Tongue (tissue), 2 donors: ENCODE results near the gene KCNK5. TPM values are rescaled to one million over a fixed set of nuclear protein-coding genes. Genes with fewer than 3 reads are reported as not detected.
A peak's percentile ranks its signal among the peaks of the same experiment; 100 is the strongest.

Experiments
- DNase-seq: peaks from one replicate; pipeline ENCODE4 v3.0.0-alpha.2; 2015
- total RNA-seq: library from RNA; depleted of rRNA; stranded (reverse); fragments of >200 nt; gene quantifications from one replicate; pipeline ENCODE4 v1.2.3, GENCODE V29; 2014

Gene KCNK5
- total RNA-seq, result 6.1 TPM

DNA sequence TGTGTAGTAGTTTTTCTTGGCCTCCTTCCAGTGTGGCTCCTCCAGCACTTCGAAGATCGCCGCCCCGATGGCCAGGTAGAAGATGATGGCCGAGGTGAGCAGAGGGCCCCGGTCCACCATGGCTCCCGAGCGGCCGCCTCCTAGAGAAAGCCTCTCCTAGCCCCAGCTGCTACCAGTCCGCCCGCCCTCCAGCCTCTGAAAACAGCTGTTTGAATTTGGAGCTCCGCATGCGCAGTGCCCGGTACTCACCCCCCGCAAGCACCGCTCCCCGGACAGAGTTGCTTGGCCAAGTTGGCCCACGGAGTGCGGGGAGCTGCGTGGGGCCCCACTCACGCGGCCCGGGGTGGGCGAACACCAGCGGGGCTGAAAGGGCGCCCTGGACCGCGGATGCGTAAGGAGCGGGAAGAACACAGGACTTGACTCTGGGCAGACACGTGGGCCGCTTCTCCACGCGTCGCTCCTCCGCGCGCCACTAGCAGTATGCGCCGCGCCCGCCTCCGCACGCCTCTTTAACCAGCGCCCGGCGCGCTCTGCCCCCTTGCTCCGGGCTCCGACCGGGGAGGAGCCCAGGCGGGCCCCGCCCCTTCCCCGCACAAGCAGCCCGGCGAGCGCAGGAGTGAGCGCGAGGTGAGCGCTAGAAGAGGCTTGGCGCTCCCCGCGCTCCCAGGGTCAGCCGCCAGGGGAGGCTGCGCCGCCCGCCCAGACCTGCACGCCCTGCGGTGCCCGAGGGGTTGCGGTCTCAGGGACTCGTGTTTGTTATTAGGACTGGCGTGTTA, at the start of gene KCNK5:
Gene KCNK5 (minus strand): TSS at position 484 of the 776 bp plus-strand sequence. CDS start 364 bp downstream, at position 120.
- DNase-seq, result peak; percentile 84

- no peak for DNase-seq
Measured at GRCh38 chr6:39276379-39276995, 47.2 kb upstream of the KCNK5 start.

DNA sequence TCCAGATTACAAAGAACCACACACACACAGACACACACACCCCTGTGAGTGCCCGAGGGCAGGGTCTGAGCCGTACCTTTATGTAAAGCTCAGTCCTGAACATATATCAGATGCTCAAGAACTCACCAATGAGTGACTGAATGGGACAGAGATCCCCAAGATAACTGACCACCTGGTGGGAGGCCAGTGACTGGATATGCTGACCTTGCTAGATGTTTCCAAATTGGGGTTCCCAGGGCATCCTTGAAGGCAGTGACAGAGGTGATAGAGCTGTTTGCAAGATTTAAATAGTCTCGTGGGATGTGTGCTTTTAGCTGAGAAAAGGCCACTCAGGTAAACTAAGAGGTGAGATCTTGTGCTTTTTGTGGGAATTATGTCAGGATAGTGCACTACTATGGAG, 45.6 kb upstream of the KCNK5 start:
- no peak for DNase-seq

GRCh38 chr6:39274471-39274870, 45.2 kb upstream of the KCNK5 start:
- no peak for DNase-seq

- no peak for DNase-seq
Measured at GRCh38 chr6:39273406-39273821, 44.1 kb upstream of the KCNK5 start.

GRCh38 chr6:39269961-39270360, 40.7 kb upstream of the KCNK5 start:
- no peak for DNase-seq

- no peak for DNase-seq
Measured at GRCh38 chr6:39268721-39269120, 39.4 kb upstream of the KCNK5 start.

- DNase-seq, result no peak
Measured at GRCh38 chr6:39268171-39268570, 38.9 kb upstream of the KCNK5 start.

GRCh38 chr6:39266782-39267355, 37.6 kb upstream of the KCNK5 start:
- DNase-seq, result no peak

DNA sequence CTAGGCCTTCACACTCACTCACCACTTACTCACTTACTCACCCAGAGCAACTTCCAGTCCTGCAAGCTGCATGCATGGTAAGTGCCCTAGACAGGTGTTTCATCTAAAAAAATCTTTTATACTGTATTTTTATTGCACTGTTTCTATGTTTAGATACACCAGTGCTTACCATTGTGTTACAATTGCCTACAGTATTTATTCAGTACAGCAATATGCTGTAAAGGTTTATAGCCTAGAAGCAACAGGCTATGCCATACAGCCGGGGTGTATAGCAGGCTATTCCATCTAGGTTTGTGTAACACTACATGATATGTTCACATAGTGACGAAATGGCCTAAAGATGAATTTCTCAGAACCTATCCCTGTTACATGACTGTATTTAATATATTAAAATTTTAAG, 37.1 kb upstream of the KCNK5 start:
- no peak for DNase-seq

DNA sequence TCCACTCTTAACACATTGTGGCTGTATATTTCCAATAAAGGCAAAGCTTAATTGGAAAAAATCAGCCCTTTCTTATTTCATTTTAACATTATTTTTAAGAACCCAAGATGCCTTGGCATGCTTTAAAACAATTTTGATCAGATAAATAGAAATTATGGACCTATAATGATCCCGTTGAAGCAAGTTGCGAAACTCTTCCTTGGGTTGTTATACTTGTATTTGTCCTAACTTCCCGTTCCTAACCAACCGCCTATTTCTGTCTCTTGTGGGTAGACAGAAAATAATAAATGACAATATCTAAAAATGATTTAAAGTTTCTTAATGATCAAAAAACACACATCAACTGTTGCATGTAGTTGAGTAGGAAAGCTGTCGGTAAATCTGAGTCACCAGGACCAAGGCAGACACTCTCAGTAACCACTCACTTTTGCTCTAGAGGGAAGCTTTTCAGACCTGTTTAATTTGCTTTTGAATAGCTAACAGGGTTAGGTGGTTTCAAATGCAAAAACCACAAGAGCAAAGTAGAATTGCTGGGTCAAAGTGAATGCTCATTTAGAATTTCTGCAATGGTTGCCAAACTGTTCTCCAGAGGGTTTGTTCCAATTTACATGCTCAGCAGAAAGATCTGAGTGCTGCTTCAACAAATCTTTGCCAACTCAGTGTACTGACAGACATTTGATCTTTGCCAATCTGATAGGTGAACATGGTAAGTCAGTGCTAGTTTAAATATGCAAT, 34.2 kb upstream of the KCNK5 start:
- DNase-seq, result no peak

DNA sequence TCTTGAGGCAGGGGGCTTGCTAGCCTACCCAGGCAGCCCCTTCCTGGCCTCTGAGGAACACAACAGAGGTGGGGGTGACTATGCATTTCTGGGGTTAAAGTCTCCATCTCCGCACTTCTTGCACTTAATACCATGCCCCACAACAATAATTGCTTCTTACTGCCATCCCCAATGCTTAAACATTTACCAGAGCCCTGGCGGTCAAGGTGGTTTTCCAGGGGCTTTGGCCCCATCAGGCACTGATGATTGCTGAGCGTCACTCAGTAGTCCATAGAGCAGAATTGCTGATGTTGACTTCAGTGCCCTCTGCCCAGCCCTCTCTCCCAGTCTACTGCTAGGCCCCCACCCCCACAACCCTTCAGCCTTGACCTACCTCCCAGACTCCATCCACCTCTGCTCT, 32.5 kb upstream of the KCNK5 start:
- no peak for DNase-seq

DNA sequence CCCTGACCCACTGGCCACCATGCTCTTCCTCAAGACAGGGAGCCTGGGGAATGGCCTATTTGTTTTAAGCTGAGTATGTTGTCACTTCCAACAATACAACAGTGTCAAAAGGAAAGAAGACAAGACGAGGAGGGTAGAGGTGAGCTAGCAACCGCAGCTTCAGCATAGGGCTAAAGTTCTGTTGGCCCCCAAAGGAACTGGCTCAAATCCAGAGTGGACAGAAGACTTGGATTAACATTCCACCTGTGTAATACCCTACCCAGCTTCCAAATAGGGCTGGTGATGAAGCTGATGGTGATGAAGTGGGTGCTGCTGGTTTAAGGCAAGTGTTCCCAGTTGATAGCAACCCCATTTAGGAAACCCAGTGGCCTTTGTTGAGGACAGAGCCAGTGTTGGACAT, 31.7 kb upstream of the KCNK5 start:
- DNase-seq, result no peak

- DNase-seq, result no peak
Measured at GRCh38 chr6:39260456-39260855, 31.2 kb upstream of the KCNK5 start.

DNA sequence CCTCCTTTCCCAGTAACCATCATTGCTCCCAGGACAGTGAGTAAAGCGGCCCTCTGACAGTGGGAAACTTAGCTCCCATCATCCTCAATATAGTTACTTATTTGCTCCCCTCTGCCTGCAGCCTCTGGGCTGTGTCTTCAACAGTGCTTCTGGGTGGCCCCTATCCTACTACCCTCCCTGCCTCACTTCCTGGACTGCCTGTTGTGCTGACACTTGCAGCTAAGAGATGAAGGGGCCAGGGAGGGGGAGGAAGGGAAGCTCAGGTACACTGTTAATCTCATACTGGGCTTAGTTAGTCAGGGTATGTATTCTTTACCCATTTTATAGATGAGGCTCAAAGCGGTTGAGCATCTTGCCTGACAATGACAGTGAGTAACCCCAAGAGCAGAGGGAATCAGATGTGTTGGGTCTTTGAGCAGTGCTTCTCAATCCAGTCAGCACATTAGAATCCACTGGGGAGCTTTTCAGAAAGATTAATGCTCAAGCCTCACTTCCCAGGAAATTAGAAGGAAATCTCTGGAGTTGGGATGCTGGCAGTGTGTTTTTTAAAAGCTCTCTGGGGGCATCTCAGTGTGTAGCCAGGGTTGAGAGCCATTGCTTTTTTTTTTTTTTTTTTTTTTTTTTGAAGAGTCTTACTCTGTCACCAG, 27.1 kb upstream of the KCNK5 start:
- DNase-seq, result no peak

- no peak for DNase-seq
Measured at GRCh38 chr6:39254999-39255535, 25.8 kb upstream of the KCNK5 start.

DNA sequence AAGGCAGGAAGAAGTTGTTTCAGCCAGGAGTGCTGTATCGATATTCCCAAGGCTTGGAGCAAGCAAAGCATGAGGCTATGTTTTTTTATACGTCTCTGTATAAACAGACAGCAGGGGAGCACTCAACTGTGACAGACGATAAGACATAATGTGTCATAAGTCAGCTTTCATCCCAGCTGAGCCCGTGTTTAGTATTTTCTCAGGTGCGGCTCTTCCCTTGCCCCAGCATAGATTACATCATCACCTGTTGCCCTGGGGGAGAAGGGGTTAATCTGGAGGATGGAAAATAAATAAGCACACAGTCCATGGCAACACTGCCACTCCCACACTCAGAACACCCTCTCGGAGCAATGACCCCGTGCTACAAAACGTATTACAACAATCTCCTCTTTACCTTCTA, 22.1 kb upstream of the KCNK5 start:
- peak; percentile 57 for DNase-seq

- no peak for DNase-seq
Measured at GRCh38 chr6:39250507-39250906, 21.2 kb upstream of the KCNK5 start.

- no peak for DNase-seq
Measured at GRCh38 chr6:39249278-39249677, 20.0 kb upstream of the KCNK5 start.

DNA sequence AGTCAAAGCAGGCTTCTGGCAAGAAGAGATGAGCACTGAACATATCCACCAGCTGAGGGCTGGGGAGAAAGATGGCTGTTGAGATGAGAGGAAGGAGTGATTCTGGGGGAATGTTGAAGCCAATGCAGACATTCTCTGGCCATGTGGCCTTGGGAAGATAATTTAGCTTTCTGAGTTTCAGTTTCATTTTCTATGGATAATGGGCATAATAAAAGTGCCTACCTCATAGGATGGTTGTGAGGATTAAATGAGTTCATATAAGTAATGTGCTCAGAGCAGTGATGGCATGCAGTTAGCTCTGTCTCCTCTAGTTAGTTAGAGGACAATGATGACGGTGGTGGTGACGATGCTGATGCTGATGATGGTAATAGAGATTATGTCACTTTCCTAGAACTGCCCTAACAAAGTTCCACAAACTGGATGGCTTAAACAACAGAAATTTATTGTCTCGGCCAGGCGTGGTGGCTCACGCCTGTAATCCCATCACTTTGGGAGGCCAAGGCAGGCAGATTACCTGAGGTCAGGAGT, 18.5 kb upstream of the KCNK5 start:
- no peak for DNase-seq

GRCh38 chr6:39243809-39244208, 14.5 kb upstream of the KCNK5 start:
- DNase-seq, result peak; percentile 24
